Trophoblast cell (in vitro differentiated cells and primary cell): ENCODE measurements around the gene MIS18BP1. TPM values are rescaled to one million over a fixed set of nuclear protein-coding genes. Genes with fewer than 3 reads are reported as not detected.
"Not testable (repeated sequence)": the region's sequence is repeated elsewhere in the genome, so short reads cannot be mapped to it uniquely, and the experiment has no call there.

Source experiments
- DNase-seq, 2 donors: peaks; one replicate each; pipeline ENCODE4 v3.0.0-alpha.2; 2016
- H2AFZ ChIP-seq: 2 replicates; pipeline ENCODE4 v1.6.1; 2013; ENCODE audit warnings: low read length, moderate library complexity, mild to moderate bottlenecking; ENCODE audit not compliant: insufficient read depth, poor library complexity
- H2AK5ac ChIP-seq: 2 replicates; pipeline ENCODE4 v1.6.1; 2013; ENCODE audit warnings: mild to moderate bottlenecking, low read length
- H2BK120ac ChIP-seq: 2 replicates; pipeline ENCODE4 v1.6.1; 2013; ENCODE audit warnings: low read length, mild to moderate bottlenecking, moderate library complexity; ENCODE audit not compliant: insufficient read depth, poor library complexity
- H2BK12ac ChIP-seq: 2 replicates; pipeline ENCODE4 v1.6.1; 2013; ENCODE audit warnings: mild to moderate bottlenecking, low read length, moderate library complexity
- H2BK5ac ChIP-seq: 2 replicates; pipeline ENCODE4 v1.6.1; 2013; ENCODE audit warnings: low read length, low read depth, moderate library complexity, mild to moderate bottlenecking; ENCODE audit not compliant: poor library complexity
- H3K14ac ChIP-seq: 2 replicates; pipeline ENCODE4 v1.6.1; 2013; ENCODE audit warnings: mild to moderate bottlenecking, low read length
- H3K18ac ChIP-seq: 2 replicates; pipeline ENCODE4 v1.6.1; 2013; ENCODE audit warnings: mild to moderate bottlenecking, low read length
- H3K23ac ChIP-seq: 2 replicates; pipeline ENCODE4 v1.6.1; 2013; ENCODE audit warnings: low read length
- H3K27ac ChIP-seq: 2 replicates; pipeline ENCODE4 v1.5.1; 2013; ENCODE audit warnings: low read depth, mild to moderate bottlenecking, inconsistent platforms, low read length, moderate library complexity
- H3K27me3 ChIP-seq: 2 replicates; pipeline ENCODE4 v1.6.1; 2013; ENCODE audit warnings: inconsistent platforms, mild to moderate bottlenecking, low read length, moderate library complexity; ENCODE audit not compliant: insufficient read depth
- H3K36me3 ChIP-seq, 2 experiments: 1 replicate in 1 of 2; 2 replicates in 1 of 2; pipeline ENCODE4 v1.6.1; 2013; ENCODE audit warnings: low read length in 2 of 2, mild to moderate bottlenecking in 2 of 2, moderate library complexity in 1 of 2; ENCODE audit not compliant: insufficient read depth in 2 of 2, control insufficient read depth in 1 of 2
- H3K4ac ChIP-seq: 2 replicates; pipeline ENCODE4 v1.6.1; 2013; ENCODE audit warnings: low read depth, mild to moderate bottlenecking, low read length, moderate library complexity
- H3K4me1 ChIP-seq, 2 experiments: 1 replicate in 1 of 2; 2 replicates in 1 of 2; pipeline ENCODE4 v1.6.1; 2013; ENCODE audit warnings: low read length in 2 of 2, mild to moderate bottlenecking in 2 of 2, moderate library complexity in 1 of 2; ENCODE audit not compliant: insufficient read depth in 2 of 2, control insufficient read depth in 1 of 2
- H3K4me2 ChIP-seq: 2 replicates; pipeline ENCODE4 v1.6.1; 2013; ENCODE audit warnings: inconsistent platforms, mild to moderate bottlenecking, low read length, moderate library complexity
- H3K4me3 ChIP-seq: 2 replicates; pipeline ENCODE4 v1.5.1; 2013; ENCODE audit warnings: mild to moderate bottlenecking, low read depth, low read length, inconsistent platforms
- H3K79me1 ChIP-seq: one replicate; pipeline ENCODE4 v1.6.1; 2013; ENCODE audit warnings: low read length
- H3K79me2 ChIP-seq: 2 replicates; pipeline ENCODE4 v1.6.1; 2013; ENCODE audit warnings: low read length, mild to moderate bottlenecking; ENCODE audit not compliant: control insufficient read depth, insufficient read depth, poor library complexity
- H3K9ac ChIP-seq: 2 replicates; pipeline ENCODE4 v1.6.1; 2013; ENCODE audit warnings: mild to moderate bottlenecking, low read length
- H3K9me3 ChIP-seq: 2 replicates; pipeline ENCODE4 v1.6.1; 2013; ENCODE audit warnings: low read depth, mild to moderate bottlenecking, control low read depth, inconsistent platforms, low read length; ENCODE audit not compliant: insufficient read depth
- H4K12ac ChIP-seq: 2 replicates; pipeline ENCODE4 v1.6.1; 2013; ENCODE audit warnings: low read depth, mild to moderate bottlenecking, low read length, moderate library complexity
- H4K8ac ChIP-seq: 2 replicates; pipeline ENCODE4 v1.6.1; 2013; ENCODE audit warnings: low read depth, mild to moderate bottlenecking, low read length, moderate library complexity
- H4K91ac ChIP-seq: one replicate; pipeline ENCODE4 v1.6.1; 2013; ENCODE audit warnings: low read depth, mild to moderate bottlenecking, low read length, moderate library complexity
- WGBS: extraction: QIAGEN DNeasy Blood & Tissue Kit; methylation state at CpG from one replicate; pipeline ENCODE4 v1.1.7; 2013; ENCODE audit warnings: missing lambda C conversion rate; ENCODE audit not compliant: insufficient read length, insufficient coverage; ENCODE audit errors: extremely low coverage; 5-methylcytosine and 5-hydroxymethylcytosine counted together
- polyA plus RNA-seq: library from polyadenylated mRNA; stranded (reverse); fragments of 200-250 nt; gene quantifications from 2 replicates; pipeline ENCODE4 v1.2.3, GENCODE V29; 2013

MIS18BP1 gene
- 19.7 and 19.9 TPM in 2 replicates for polyA plus RNA-seq

- Histone ChIP-seq H4K12ac (peak within 1 kb of the TSS; percentile 95), H3K9me3 (peaks cover 3% of the 10 kb centered on the region), H3K23ac (no peak within 1 kb of the TSS), H3K79me1 (peaks cover 8% of the 10 kb centered on the region), H2AFZ (peak within 1 kb of the TSS; percentile 62), H4K91ac (peak within 1 kb of the TSS; percentile 60), H3K79me2 (peaks cover 13% of the 10 kb centered on the region), H3K4me2 (peak within 1 kb of the TSS; percentile 69), H2AK5ac (no peak within 1 kb of the TSS), H3K18ac (peak within 1 kb of the TSS; percentile 83), H2BK12ac (peak within 1 kb of the TSS; percentile 4), H3K27me3 (no peaks in the 10 kb centered on the region), H3K4me1 (peaks cover 3 to 10% of the 10 kb centered on the region in 2 experiments), H4K8ac (peak within 1 kb of the TSS; percentile 97), H3K27ac (peak within 1 kb of the TSS; percentile 59), H3K9ac (peak within 1 kb of the TSS; percentile 80), H3K4me3 (peak within 1 kb of the TSS; percentile 84), H3K36me3 (no peaks in the 10 kb centered on the region), H2BK120ac (peak within 1 kb of the TSS; percentile 74), H2BK5ac (peak within 1 kb of the TSS; percentile 71), H3K4ac (peak within 1 kb of the TSS; percentile 60), H3K14ac (peak within 1 kb of the TSS; percentile 84)
- WGBS: no CpG with 5 or more reads among the region's 61 CpGs
- peak; percentile 98 to 99 for DNase-seq
Measured at GRCh38 chr14:45253070-45253753, at the start of gene MIS18BP1. MIS18BP1 (minus strand) TSS chr14:45253202; CDS start chr14:45247286, 5,916 bp downstream.

GRCh38 chr14:45298423-45299117, 45.6 kb upstream of the MIS18BP1 start:
- Histone ChIP-seq H3K27me3 (no peaks in the 10 kb centered on the region), H3K4ac (no peak overlapping the region), H2BK12ac (no peak overlapping the region), H3K36me3 (no peaks in the 10 kb centered on the region), H2BK120ac (no peak overlapping the region), H4K8ac (no peak overlapping the region), H3K4me1 (no peaks in the 10 kb centered on the region), H3K4me2 (no peak overlapping the region), H3K18ac (no peak overlapping the region), H3K4me3 (no peak overlapping the region), H3K23ac (no peak overlapping the region), H2AK5ac (no peak overlapping the region), H3K79me2 (no peaks in the 10 kb centered on the region), H4K12ac (no peak overlapping the region), H3K9ac (no peak overlapping the region), H3K14ac (no peak overlapping the region), H3K9me3 (no peaks in the 10 kb centered on the region), H3K79me1 (no peaks in the 10 kb centered on the region), H3K27ac (no peak overlapping the region), H2BK5ac (no peak overlapping the region), H2AFZ (no peak overlapping the region), H4K91ac (no peak overlapping the region)
- no peak for DNase-seq
- WGBS: no CpG with 5 or more reads among the region's 4 CpGs

DNA sequence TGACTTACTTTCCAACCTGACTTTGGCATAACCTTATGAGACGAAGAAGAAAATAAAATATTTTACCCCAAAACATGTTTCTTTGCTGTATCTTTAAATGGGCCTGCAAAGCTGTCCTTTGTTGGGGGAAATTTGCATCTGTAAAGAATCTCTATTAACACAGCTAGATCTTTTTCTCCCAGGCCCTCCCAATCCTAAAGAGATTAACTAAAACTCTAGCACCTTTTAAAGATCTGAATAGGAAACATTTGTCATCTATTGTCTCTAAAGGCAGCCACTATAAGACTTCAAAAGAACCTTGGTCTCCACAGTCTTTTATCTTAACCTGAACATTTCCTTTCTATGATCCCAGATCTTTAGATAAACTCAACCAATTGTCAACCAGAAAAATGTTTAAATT, 41.8 kb upstream of the MIS18BP1 start:
- H3K36me3 ChIP-seq, H3K4me2 ChIP-seq, H4K91ac ChIP-seq, H3K79me2 ChIP-seq, H3K4me3 ChIP-seq, H3K27ac ChIP-seq, H3K9me3 ChIP-seq, H2AFZ ChIP-seq, H4K8ac ChIP-seq, H3K79me1 ChIP-seq, H3K18ac ChIP-seq, H3K9ac ChIP-seq, H4K12ac ChIP-seq, H3K23ac ChIP-seq, DNase-seq, H2AK5ac ChIP-seq, H3K27me3 ChIP-seq, H3K4me1 ChIP-seq, H3K4ac ChIP-seq, H2BK120ac ChIP-seq, H2BK12ac ChIP-seq, H2BK5ac ChIP-seq, H3K14ac ChIP-seq: not testable (repeated sequence)
- no CpG with 5 or more reads among the region's 1 CpG for WGBS

GRCh38 chr14:45290547-45290946, 37.5 kb upstream of the MIS18BP1 start:
- no peak overlapping the region for H3K14ac ChIP-seq
- H2BK5ac ChIP-seq: no peak overlapping the region
- H3K27me3 ChIP-seq: no peaks in the 10 kb centered on the region
- H2AFZ ChIP-seq: no peak overlapping the region
- H3K4me1 ChIP-seq: no peaks in the 10 kb centered on the region
- no peak for DNase-seq
- H3K4me2 ChIP-seq: no peak overlapping the region
- no peaks in the 10 kb centered on the region for H3K79me1 ChIP-seq
- H4K12ac ChIP-seq: no peak overlapping the region
- no peak overlapping the region for H3K4ac ChIP-seq
- H3K27ac ChIP-seq: no peak overlapping the region
- no peaks in the 10 kb centered on the region for H3K79me2 ChIP-seq
- H2BK120ac ChIP-seq: no peak overlapping the region
- no peaks in the 10 kb centered on the region for H3K36me3 ChIP-seq
- no peak overlapping the region for H3K4me3 ChIP-seq
- no peak overlapping the region for H3K9ac ChIP-seq
- H2BK12ac ChIP-seq: no peak overlapping the region
- no peak overlapping the region for H2AK5ac ChIP-seq
- H3K23ac ChIP-seq: no peak overlapping the region
- H4K91ac ChIP-seq: no peak overlapping the region
- H3K9me3 ChIP-seq: peaks cover 2% of the 10 kb centered on the region
- H4K8ac ChIP-seq: no peak overlapping the region
- H3K18ac ChIP-seq: no peak overlapping the region
